LNCAP (cell line): ENCODE data around the gene HAPLN2.

ENCODE experiments used
- CTCF ChIP-seq: fragments of 450-650 bp; IDR thresholded peaks from 2 replicates; pipeline ENCODE4 v1.5.1; 2017; ENCODE audit warnings: mild to moderate bottlenecking

The HAPLN2 gene

GRCh38 chr1:156579472-156579871, 39.7 kb upstream of the HAPLN2 start, which contains the start of gene TTC24:
TTC24 (plus strand) TSS chr1:156579723; CDS start chr1:156581365, 1,642 bp downstream.
- no peak for TF ChIP-seq CTCF

DNA sequence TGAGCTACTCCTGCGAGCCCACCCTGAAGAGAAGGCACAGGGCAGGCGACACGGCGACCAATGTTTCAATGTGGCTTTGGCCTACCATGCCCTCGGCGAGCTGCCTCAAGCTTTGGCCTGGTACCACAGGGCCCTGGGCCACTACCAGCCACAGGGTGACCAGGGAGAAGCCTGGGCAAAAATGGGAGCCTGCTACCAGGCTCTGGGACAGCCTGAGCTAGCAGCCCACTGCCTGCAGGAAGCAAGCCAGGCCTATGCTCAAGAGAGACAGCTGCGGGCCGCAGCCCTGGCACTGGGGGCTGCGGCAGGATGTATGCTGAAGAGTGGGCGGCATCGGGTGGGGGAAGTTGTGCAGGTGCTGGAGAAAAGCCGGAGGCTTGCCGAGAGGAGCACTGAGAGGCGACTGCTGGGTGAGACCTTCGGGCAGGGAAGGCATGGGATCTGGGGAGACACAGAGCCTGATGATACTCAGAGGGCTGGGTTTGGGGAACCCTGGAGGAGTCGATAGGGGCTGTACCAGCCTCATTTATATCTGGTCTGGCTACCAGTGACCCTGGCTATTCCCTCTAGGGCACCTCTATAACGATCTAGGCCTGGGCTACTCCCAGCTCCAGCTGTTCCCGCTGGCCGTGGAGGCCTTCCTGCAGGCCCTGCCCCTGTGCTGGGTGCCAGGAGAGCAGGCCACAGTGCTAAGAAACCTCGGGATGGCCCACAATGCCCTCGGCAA, 37.4 kb upstream of the HAPLN2 start:
- no peak for TF ChIP-seq CTCF

DNA sequence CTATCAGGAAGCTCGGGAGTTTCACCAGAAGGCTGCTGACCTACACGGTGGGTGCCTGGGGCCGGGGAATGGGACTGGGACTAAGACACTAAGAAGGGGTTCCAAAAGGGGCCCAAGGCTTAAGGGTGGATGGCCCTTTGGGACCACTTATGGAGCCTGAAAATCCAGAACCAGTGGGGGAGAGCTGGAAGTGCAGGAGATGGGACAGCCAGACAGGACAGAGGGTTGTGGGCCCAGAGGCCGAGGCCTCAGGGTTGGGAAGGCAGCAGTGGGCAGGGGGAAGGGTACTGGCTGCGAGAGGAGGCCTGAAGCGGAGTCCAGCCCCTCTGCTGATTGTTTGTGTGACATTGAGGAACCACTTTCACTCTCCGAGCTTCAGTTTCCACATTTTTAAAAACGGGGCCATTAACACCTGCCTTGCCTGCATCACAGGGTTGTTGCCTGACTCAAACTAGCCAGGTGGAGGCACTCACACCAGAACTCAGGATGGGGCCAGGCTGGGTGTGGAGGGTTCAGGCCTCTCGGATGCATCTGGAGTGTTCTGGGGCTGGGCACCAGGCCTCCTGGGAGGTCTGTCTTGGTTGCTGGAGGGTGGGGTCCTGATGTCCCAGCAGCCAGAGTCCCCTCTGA, 36.7 kb upstream of the HAPLN2 start:
- no peak for TF ChIP-seq CTCF

GRCh38 chr1:156583821-156584622, 35.2 kb upstream of the HAPLN2 start:
- TF ChIP-seq CTCF: peak; percentile 90

- TF ChIP-seq CTCF: no peak
Observed at GRCh38 chr1:156584813-156585212, 34.4 kb upstream of the HAPLN2 start.

GRCh38 chr1:156586323-156586722, 32.9 kb upstream of the HAPLN2 start:
- no peak for TF ChIP-seq CTCF

DNA sequence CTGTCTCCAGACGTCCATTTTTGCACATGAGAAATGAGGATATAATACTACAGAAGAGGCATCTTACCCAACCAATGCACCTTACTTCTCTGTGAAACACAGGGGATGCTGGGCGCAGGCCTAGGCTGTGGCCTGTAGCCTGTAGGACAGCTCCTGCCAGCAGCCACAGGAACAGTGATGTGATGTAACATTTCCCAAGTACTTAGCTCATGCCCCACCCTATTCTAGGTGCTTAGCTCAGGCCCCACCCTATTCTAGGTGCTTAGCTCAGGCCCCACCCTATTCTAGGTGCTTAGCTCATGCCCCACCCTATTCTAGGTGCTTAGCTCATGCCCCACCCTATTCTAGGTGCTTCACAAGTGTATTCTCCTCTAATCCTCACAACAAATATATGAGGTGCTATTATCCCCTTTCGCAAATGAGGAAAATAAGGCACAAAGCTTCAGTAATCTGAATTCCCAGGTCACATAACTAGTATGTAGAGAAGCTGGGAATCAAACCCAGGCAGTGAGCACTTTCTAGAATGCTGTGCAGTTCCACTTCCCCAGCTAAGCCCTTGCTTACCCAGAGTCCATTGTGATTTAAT, 32.2 kb upstream of the HAPLN2 start:
- no peak for TF ChIP-seq CTCF
